Mucosa of stomach (tissue), 1 donor: Measurements from ENCODE around the gene RAET1L.
"Not testable (repeated sequence)": the region's sequence is repeated elsewhere in the genome, so short reads cannot be mapped to it uniquely, and the experiment has no call there.

Source experiments
- H3K27me3 ChIP-seq: one replicate; pipeline ENCODE4 v1.7.0; 2013; ENCODE audit warnings: mild to moderate bottlenecking, low read length; ENCODE audit not compliant: control insufficient read depth, insufficient read depth
- H3K36me3 ChIP-seq: one replicate; pipeline ENCODE4 v1.7.0; 2013; ENCODE audit warnings: low read length; ENCODE audit not compliant: control insufficient read depth, insufficient read depth
- H3K4me1 ChIP-seq: one replicate; pipeline ENCODE4 v1.7.0; 2013; ENCODE audit warnings: mild to moderate bottlenecking, low read length; ENCODE audit not compliant: control insufficient read depth, insufficient read depth
- H3K4me3 ChIP-seq: one replicate; pipeline ENCODE4 v1.7.0; 2013; ENCODE audit warnings: low read length
- H3K9ac ChIP-seq: one replicate; pipeline ENCODE4 v1.7.0; 2013; ENCODE audit warnings: mild to moderate bottlenecking, low read length, moderate library complexity
- H3K9me3 ChIP-seq: one replicate; pipeline ENCODE4 v1.7.0; 2013; ENCODE audit warnings: mild to moderate bottlenecking, low read length, moderate library complexity; ENCODE audit not compliant: control insufficient read depth
- donor health status: Pancreatic carcinoma.

The RAET1L gene

GRCh38 chr6:150025201-150025917 is at the start of gene RAET1L:
Gene RAET1L (minus strand): TSS chr6:150025532. CDS start chr6:150025471, 61 bp downstream.
- Histone ChIP-seq H3K27me3 (peaks cover 56% of the 10 kb centered on the region), H3K4me1 (peaks cover 15% of the 10 kb centered on the region)

GRCh38 chr6:150075034-150075421 is 49.7 kb upstream of the RAET1L start:
- H3K36me3 ChIP-seq, result no peaks in the 10 kb centered on the region
- no peaks in the 10 kb centered on the region for H3K9me3 ChIP-seq
- peaks cover 25% of the 10 kb centered on the region for H3K4me1 ChIP-seq
- no peaks in the 10 kb centered on the region for H3K27me3 ChIP-seq
- H3K9ac ChIP-seq, result no peak overlapping the region
- no peak overlapping the region for H3K4me3 ChIP-seq

More at GRCh38 chr6:150025201-150025917, at the start of gene RAET1L:
- H3K9me3 ChIP-seq, result no peaks in the 10 kb centered on the region
- H3K4me3 ChIP-seq, result no peak within 1 kb of the TSS
- H3K9ac ChIP-seq, result no peak within 1 kb of the TSS
- H3K36me3 ChIP-seq, result no peaks in the 10 kb centered on the region

- H3K4me1 ChIP-seq, result peaks cover 29% of the 10 kb centered on the region
- not testable (repeated sequence) for H3K9ac ChIP-seq, H3K36me3 ChIP-seq, H3K9me3 ChIP-seq, H3K4me3 ChIP-seq, H3K27me3 ChIP-seq
Observed at GRCh38 chr6:150074396-150075033, 49.2 kb upstream of the RAET1L start.

- peaks cover 38% of the 10 kb centered on the region for H3K4me1 ChIP-seq
- no peaks in the 10 kb centered on the region for H3K9me3 ChIP-seq
- no peaks in the 10 kb centered on the region for H3K36me3 ChIP-seq
- no peaks in the 10 kb centered on the region for H3K27me3 ChIP-seq
- peak overlapping the region; percentile 15 for H3K9ac ChIP-seq
- H3K4me3 ChIP-seq, result no peak overlapping the region
Observed at GRCh38 chr6:150072201-150072600, 46.9 kb upstream of the RAET1L start.

GRCh38 chr6:150070236-150070818 is 45.0 kb upstream of the RAET1L start:
- H3K9ac ChIP-seq, result no peak overlapping the region
- H3K9me3 ChIP-seq, result no peaks in the 10 kb centered on the region
- no peaks in the 10 kb centered on the region for H3K36me3 ChIP-seq
- H3K27me3 ChIP-seq, result no peaks in the 10 kb centered on the region
- no peak overlapping the region for H3K4me3 ChIP-seq
- H3K4me1 ChIP-seq, result peaks cover 38% of the 10 kb centered on the region

- no peaks in the 10 kb centered on the region for H3K9me3 ChIP-seq
- no peak overlapping the region for H3K4me3 ChIP-seq
- H3K27me3 ChIP-seq, result no peaks in the 10 kb centered on the region
- H3K36me3 ChIP-seq, result no peaks in the 10 kb centered on the region
- H3K4me1 ChIP-seq, result peaks cover 36% of the 10 kb centered on the region
- H3K9ac ChIP-seq, result no peak overlapping the region
Observed at GRCh38 chr6:150069706-150070105, 44.4 kb upstream of the RAET1L start.

GRCh38 chr6:150068720-150069648 is 43.7 kb upstream of the RAET1L start, which contains the start of gene ULBP3:
Gene ULBP3 (minus strand): TSS chr6:150069121. CDS start chr6:150069066, 55 bp downstream.
- H3K9me3 ChIP-seq, result no peaks in the 10 kb centered on the region
- H3K27me3 ChIP-seq, result no peaks in the 10 kb centered on the region
- peak within 1 kb of the TSS; percentile 60 for H3K4me3 ChIP-seq
- peaks cover 33% of the 10 kb centered on the region for H3K4me1 ChIP-seq
- H3K36me3 ChIP-seq, result no peaks in the 10 kb centered on the region
- H3K9ac ChIP-seq, result peak within 1 kb of the TSS; percentile 78

- peaks cover 33% of the 10 kb centered on the region for H3K4me1 ChIP-seq
- H3K9ac ChIP-seq, result peak overlapping the region; percentile 78
- H3K36me3 ChIP-seq, result no peaks in the 10 kb centered on the region
- H3K4me3 ChIP-seq, result peak overlapping the region; percentile 60
- no peaks in the 10 kb centered on the region for H3K9me3 ChIP-seq
- H3K27me3 ChIP-seq, result no peaks in the 10 kb centered on the region
Observed at GRCh38 chr6:150068151-150068550, 42.8 kb upstream of the RAET1L start.

GRCh38 chr6:150065083-150065482 is 39.8 kb upstream of the RAET1L start:
- H3K9ac ChIP-seq, result no peak overlapping the region
- no peaks in the 10 kb centered on the region for H3K36me3 ChIP-seq
- H3K27me3 ChIP-seq, result no peaks in the 10 kb centered on the region
- no peaks in the 10 kb centered on the region for H3K9me3 ChIP-seq
- H3K4me3 ChIP-seq, result no peak overlapping the region
- H3K4me1 ChIP-seq, result peaks cover 14% of the 10 kb centered on the region

GRCh38 chr6:150063640-150064039 is 38.3 kb upstream of the RAET1L start:
- Histone ChIP-seq H3K9ac (no peak overlapping the region), H3K36me3 (no peaks in the 10 kb centered on the region), H3K4me3 (no peak overlapping the region), H3K27me3 (no peaks in the 10 kb centered on the region), H3K9me3 (no peaks in the 10 kb centered on the region), H3K4me1 (peaks cover 8% of the 10 kb centered on the region)

GRCh38 chr6:150059973-150060372 is 34.6 kb upstream of the RAET1L start:
- not testable (repeated sequence) for H3K4me1 ChIP-seq, H3K36me3 ChIP-seq, H3K9ac ChIP-seq, H3K4me3 ChIP-seq, H3K27me3 ChIP-seq, H3K9me3 ChIP-seq
